PC-9 (cell line): ENCODE results near the gene SLCO2B1. TPM values are rescaled to one million over a fixed set of nuclear protein-coding genes. Genes with fewer than 3 reads are reported as not detected.
A peak's percentile ranks its signal among the peaks of the same experiment; 100 is the strongest.

ENCODE experiments used
- BruUV-seq: library from RNA; stranded (reverse); fragments of 400-500 nt; replicated peaks from 2 replicates; lab custom pipeline; 2021; lab: Mats Ljungman, UMichigan
- CTCF ChIA-PET: fragments of 300-600 bp; sonication (Branson Sonifier 250); formaldehyde crosslinking; loops from one replicate; lab custom pipeline; 2022; ENCODE audit warnings: antibody characterized with exemption; lab: Charles Lee
- POLR2A ChIA-PET: fragments of 300-600 bp; sonication (Branson Sonifier 250); formaldehyde crosslinking; loops from one replicate; lab custom pipeline; 2022; ENCODE audit warnings: antibody characterized with exemption; ENCODE audit not compliant: unreplicated experiment; lab: Charles Lee
- DNase-seq, 2 experiments: peaks; one replicate each; pipeline versions ENCODE4 v3.0.0 to v3.0.0-alpha.2; 2015 to 2022; ENCODE audit warnings: mixed read lengths in 1 of 2
- H2AFZ ChIP-seq: fragments of 200-600 bp; sonication (generic); 2 replicates; pipeline ENCODE4 v1.8.1; 2017; ENCODE audit warnings: antibody characterized with exemption
- H3F3A ChIP-seq: fragments of 200-600 bp; sonication (generic); 2 replicates; pipeline ENCODE4 v1.8.1; 2017; ENCODE audit warnings: antibody characterized with exemption, mild to moderate bottlenecking, low read depth; ENCODE audit not compliant: insufficient read depth
- H3K27ac ChIP-seq: fragments of 200-600 bp; sonication (generic); 2 replicates; pipeline ENCODE4 v1.6.1; 2016; ENCODE audit warnings: mixed run types
- H3K27me3 ChIP-seq: fragments of 200-600 bp; sonication (generic); 2 replicates; pipeline ENCODE4 v1.6.1; 2016; ENCODE audit warnings: low read depth, mixed run types; ENCODE audit not compliant: insufficient read depth
- H3K36me3 ChIP-seq: fragments of 200-600 bp; sonication (generic); 2 replicates; pipeline ENCODE4 v1.6.1; 2016; ENCODE audit warnings: low read depth, mixed run types
- H3K4me1 ChIP-seq: fragments of 200-600 bp; sonication (generic); replicated peaks from 2 replicates; pipeline ENCODE4 v1.6.1; 2016; ENCODE audit warnings: mixed run types; ENCODE audit not compliant: insufficient read depth
- H3K4me2 ChIP-seq: fragments of 200-600 bp; sonication (generic); 2 replicates; pipeline ENCODE4 v1.6.1; 2017; ENCODE audit warnings: mixed run types
- H3K4me3 ChIP-seq: fragments of 200-600 bp; sonication (generic); 2 replicates; pipeline ENCODE4 v1.6.1; 2016; ENCODE audit warnings: mixed run types
- H3K79me2 ChIP-seq: fragments of 200-600 bp; sonication (generic); 2 replicates; pipeline ENCODE4 v1.6.1; 2017; ENCODE audit warnings: low read depth, mixed run types
- H3K9me2 ChIP-seq: fragments of 200-600 bp; sonication (generic); 2 replicates; pipeline ENCODE4 v1.8.1; 2017; ENCODE audit warnings: mild to moderate bottlenecking; ENCODE audit not compliant: insufficient read depth
- H3K9me3 ChIP-seq: fragments of 200-600 bp; sonication (generic); 2 replicates; pipeline ENCODE4 v1.8.1; 2016; ENCODE audit warnings: low read depth; ENCODE audit not compliant: insufficient read depth
- H4K20me1 ChIP-seq: fragments of 200-600 bp; sonication (generic); 2 replicates; pipeline ENCODE4 v1.8.1; 2017; ENCODE audit not compliant: insufficient read depth
- CTCF ChIP-seq: fragments of 200-600 bp; sonication (generic); conservative IDR thresholded peaks from 2 replicates; pipeline ENCODE4 v1.6.1; 2017; ENCODE audit warnings: mixed run types, antibody characterized with exemption, mild to moderate bottlenecking, moderate library complexity
- EZH2 ChIP-seq: fragments of 200-600 bp; sonication (generic); IDR thresholded peaks from 2 replicates; pipeline ENCODE4 v1.8.0; 2017; ENCODE audit warnings: antibody characterized with exemption, low read depth
- intact Hi-C: fragments of 100-400 bp; cut with micrococcal nuclease; formaldehyde crosslinking; loops from one replicate; pipeline ENCODE4 v1.10.0; 2022; ENCODE audit not compliant: unreplicated experiment
- total RNA-seq: library from RNA; stranded (reverse); gene quantifications from 2 replicates; pipeline ENCODE4 v1.2.3, GENCODE V29; 2021

The SLCO2B1 gene
- total RNA-seq, 1 experiment from 2014 or later: 1.3 TPM

GRCh38 chr11:75140269-75141138 is 10.4 kb upstream of the SLCO2B1 start:
- Histone ChIP-seq H3K9me3 (no peaks in the 10 kb centered on the region), H3K27ac (no peak overlapping the region), H4K20me1 (no peaks in the 10 kb centered on the region), H2AFZ (no peak overlapping the region), H3K9me2 (no peaks in the 10 kb centered on the region), H3K36me3 (no peaks in the 10 kb centered on the region), H3K4me2 (no peak overlapping the region), H3F3A (no peaks in the 10 kb centered on the region), H3K27me3 (peaks cover 43% of the 10 kb centered on the region), H3K79me2 (no peaks in the 10 kb centered on the region), H3K4me3 (no peak overlapping the region), H3K4me1 (no peaks in the 10 kb centered on the region)
- DNase-seq: peak; percentile 43 to 55
- no peak for TF ChIP-seq EZH2
- TF ChIP-seq CTCF: peak; percentile 94
- CTCF ChIA-PET: interaction anchor here (0.7 to 1.6 kb wide), 7 partner anchors 7 to 131 kb away, joined by 3 to 12 read pairs (median 5); no protein-coding TSS in a partner anchor
- intact Hi-C loops: loop anchor here (1.0 kb wide), 1 partner anchor 117 kb away; no protein-coding TSS in a partner anchor
- POLR2A ChIA-PET: interaction anchor here (0.8 to 1.2 kb wide), 2 partner anchors 108 to 118 kb away, joined by 3 to 4 read pairs; no protein-coding TSS in a partner anchor
- no TSS peak for BruUV-seq

GRCh38 chr11:75141166-75141565 is 9.7 kb upstream of the SLCO2B1 start:
- H2AFZ ChIP-seq: no peak overlapping the region
- H3K36me3 ChIP-seq: no peaks in the 10 kb centered on the region
- no peak overlapping the region for H3K27ac ChIP-seq
- no peak overlapping the region for H3K4me3 ChIP-seq
- H3K4me2 ChIP-seq: no peak overlapping the region
- BruUV-seq: no TSS peak
- no peaks in the 10 kb centered on the region for H3K9me3 ChIP-seq
- H3K4me1 ChIP-seq: no peaks in the 10 kb centered on the region
- no peaks in the 10 kb centered on the region for H3F3A ChIP-seq
- intact Hi-C loops: no loop called here
- TF ChIP-seq CTCF: no peak
- TF ChIP-seq EZH2: no peak
- CTCF ChIA-PET: interaction anchor here (0.7 to 1.6 kb wide), 6 partner anchors 8 to 131 kb away, joined by 3 to 12 read pairs (median 6); no protein-coding TSS in a partner anchor
- POLR2A ChIA-PET: interaction anchor here (0.8 to 1.2 kb wide), 2 partner anchors 107 to 118 kb away, joined by 3 to 4 read pairs; no protein-coding TSS in a partner anchor
- no peaks in the 10 kb centered on the region for H4K20me1 ChIP-seq
- H3K79me2 ChIP-seq: no peaks in the 10 kb centered on the region
- peaks cover 42% of the 10 kb centered on the region for H3K27me3 ChIP-seq
- no peaks in the 10 kb centered on the region for H3K9me2 ChIP-seq
- no peak for DNase-seq

- Histone ChIP-seq H3K27ac (no peak overlapping the region), H2AFZ (no peak overlapping the region), H3K4me2 (no peak overlapping the region), H4K20me1 (no peaks in the 10 kb centered on the region), H3K9me2 (no peaks in the 10 kb centered on the region), H3K27me3 (peaks cover 42% of the 10 kb centered on the region), H3K4me1 (no peaks in the 10 kb centered on the region), H3F3A (no peaks in the 10 kb centered on the region), H3K79me2 (no peaks in the 10 kb centered on the region), H3K9me3 (no peaks in the 10 kb centered on the region), H3K4me3 (no peak overlapping the region), H3K36me3 (no peaks in the 10 kb centered on the region)
- ChIA-PET CTCF (interaction anchor here (0.7 to 1.8 kb wide), 4 partner anchors 62 to 213 kb away, joined by 3 to 9 read pairs (median 4); no protein-coding TSS in a partner anchor), POLR2A (interaction anchor here (0.6 kb wide), 2 partner anchors 47 to 108 kb away, joined by 3 to 18 read pairs; no protein-coding TSS in a partner anchor)
- TF ChIP-seq CTCF (no peak), EZH2 (no peak)
- peak in 1 of 2 experiments; percentile 53 for DNase-seq
- intact Hi-C loops: no loop called here
- BruUV-seq: no TSS peak
Observed at GRCh38 chr11:75142714-75143419, 8.0 kb upstream of the SLCO2B1 start.
